NCI-H2107 treated with DMSO at 0.1 percent for 48 hours (cell line): ENCODE data around the gene LTB4R2.

Source experiments
- DNase-seq: peaks from one replicate; lab custom pipeline; 2025; ENCODE audit not compliant: unreplicated experiment; lab: John Stamatoyannopoulos, UW

LTB4R2 gene

DNA sequence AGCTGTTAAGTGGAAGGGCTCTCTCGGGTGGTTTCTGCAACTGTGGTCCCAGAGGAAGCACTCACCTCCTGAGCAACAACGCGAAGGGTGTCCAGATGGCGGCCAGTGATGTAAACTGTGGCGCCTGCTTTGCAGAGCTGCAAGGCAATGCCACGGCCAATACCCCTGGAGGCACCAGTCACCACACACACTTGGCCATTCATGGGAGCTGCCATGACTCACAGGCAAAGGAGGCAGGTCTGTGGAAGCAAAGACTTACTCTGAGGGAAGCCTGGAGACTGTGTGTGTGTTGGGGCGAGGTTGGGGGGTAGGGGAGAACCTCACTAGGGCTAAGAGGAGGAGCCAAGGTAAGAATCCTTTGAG is 11.1 kb upstream of the LTB4R2 start:
- no peak for DNase-seq

- DNase-seq = peak; percentile 83
Observed at GRCh38 chr14:24299255-24300191, 10.4 kb upstream of the LTB4R2 start, which contains the start of the genes DHRS1 and NOP9. DHRS1 (minus strand) TSS chr14:24299780; CDS start chr14:24299106, 674 bp downstream. NOP9 (plus strand) TSS chr14:24299850; CDS start chr14:24299955, 105 bp downstream.

DNA sequence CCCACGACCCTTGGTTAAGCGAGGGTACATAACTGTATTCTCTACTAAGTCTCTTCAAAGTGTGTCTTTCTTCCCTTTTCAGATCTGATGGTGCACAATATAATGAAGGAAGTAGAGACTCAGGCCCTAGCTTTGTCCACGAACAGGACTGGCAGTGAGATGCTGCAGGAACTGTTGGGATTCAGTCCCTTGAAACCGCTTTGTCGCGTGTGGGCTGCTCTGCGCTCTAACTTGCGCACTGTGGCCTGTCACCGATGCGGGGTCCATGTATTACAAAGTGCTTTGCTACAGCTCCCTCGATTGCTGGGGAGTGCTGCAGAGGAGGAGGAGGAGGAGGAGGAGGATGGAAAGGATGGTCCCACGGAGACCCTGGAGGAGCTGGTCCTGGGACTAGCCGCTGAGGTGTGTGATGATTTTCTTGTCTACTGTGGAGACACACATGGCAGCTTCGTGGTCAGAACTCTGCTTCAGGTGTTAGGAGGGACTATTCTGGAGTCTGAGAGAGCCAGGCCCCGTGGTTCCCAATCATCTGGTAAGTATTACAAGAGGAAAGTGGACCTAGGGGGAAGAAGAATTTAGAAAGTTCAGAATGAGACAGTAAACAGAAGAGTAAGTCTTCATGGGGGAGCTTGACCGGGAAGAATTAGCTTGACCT is 9.5 kb upstream of the LTB4R2 start:
- no peak for DNase-seq

DNA sequence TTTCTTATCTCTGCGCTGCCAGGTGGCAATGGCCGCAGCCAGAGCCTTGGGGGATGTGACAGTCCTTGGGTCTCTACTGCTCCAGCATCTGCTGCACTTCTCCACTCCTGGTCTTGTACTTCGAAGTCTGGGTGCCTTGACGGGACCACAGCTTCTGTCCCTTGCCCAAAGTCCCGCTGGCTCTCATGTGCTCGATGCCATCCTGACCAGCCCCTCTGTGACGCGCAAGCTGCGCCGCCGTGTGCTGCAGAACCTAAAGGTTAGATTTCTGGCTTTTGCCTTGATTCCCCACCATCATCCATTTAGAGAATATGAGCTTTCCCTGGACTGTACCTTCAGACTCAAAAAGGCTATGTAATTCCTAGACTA is 5.9 kb upstream of the LTB4R2 start:
- no peak for DNase-seq

DNA sequence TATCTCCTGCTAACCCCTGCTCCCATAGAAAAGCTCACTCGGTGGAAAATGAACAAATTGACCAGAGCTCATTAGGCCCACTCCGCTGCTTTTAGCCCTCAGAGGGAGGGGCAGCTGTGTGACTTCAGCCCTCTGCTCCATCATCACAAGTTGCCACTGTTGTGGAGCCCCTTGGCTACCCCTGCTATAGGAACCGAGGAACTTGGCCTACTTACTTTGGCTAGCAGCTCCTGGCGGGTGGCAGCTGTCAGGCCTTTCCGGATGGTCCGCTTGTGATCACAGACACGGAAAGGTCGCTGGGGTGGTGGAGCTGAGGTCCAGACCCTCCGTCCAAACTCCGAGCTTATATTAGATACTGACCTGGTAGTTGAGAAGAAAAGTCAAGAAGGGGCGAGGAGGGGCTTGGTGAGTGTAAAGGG is 2.8 kb upstream of the LTB4R2 start:
- DNase-seq = no peak

DNA sequence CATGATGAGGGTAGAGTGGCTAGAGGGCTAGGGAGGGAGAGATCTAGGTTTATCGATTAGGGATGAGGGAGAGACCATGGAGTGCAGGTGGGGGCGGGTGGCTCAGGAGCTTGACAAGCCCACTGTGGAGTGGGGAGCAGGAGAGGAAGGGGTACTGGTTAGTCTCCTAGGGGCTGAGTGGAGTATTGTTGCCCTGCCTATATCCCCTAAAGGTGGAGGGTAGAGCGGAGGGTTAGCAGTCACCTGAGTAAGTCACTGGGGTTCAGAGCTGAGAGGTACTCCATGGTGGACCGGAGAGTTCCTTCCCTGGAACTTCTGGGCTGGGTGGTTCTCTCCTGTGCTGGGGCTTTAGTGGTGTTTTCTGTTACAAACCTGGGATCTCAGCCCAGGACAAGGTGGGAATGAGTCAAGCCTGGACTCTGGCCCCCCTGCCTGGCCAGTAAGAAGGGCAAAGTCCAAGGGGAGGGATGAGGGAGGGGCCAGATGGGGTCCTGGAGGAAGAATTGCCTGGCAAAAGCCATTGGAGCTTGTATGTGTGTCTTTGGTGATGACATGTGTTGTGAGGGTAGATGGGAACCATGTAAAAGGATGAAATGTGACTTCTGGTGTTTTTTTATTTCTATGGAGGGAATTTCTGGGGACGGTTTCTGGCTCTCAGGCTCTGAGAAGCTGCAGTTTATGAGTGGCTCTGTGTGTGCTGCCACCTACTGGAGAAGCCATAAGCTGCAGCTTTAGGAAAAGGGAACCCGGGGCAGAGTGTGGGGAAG is 2.2 kb upstream of the LTB4R2 start, which contains the start of gene CIDEB:
CIDEB (minus strand) TSS at position 403 of the 767 bp plus-strand sequence; CDS start at position 284, 119 bp downstream.
- DNase-seq = peak; percentile 25

DNA sequence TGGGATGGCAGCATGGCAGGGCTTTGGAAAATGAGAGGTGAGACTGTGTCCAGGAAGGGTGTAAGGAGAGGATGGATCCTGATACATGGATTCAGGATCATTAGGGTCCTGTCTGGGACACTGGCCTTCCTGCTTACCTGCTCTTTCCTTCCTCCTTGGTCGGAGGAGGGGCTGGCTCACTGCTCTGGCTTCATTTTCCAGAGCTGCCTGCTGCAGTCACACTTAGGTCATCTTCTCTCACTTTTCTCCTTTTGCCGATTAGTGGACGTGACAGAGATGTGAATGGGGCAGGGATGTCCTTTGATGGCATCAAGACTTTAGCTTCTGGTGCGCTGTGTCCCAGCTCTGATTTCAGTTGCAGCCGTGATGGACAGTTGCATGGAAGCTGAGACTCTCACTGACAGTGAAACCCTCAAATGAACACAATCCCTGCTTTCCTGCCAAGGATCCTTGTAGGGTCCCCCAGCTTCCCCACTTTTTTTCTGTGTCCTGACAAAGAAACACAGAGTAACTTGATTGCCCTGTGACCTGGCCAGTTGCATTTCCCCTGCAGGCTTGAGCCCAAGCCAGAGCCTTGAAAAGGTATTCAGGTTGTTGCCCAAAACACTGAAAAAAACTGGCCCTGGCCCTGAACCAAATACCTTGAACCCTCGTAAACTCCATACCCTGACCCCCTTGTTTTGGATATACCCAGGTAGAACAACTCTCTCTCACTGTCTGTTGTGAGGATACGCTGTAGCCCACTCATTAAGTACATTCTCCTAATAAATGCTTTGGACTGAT is 1.4 kb upstream of the LTB4R2 start:
- no peak for DNase-seq

GRCh38 chr14:24310265-24310645 is 315 bp downstream of the LTB4R2 start:
- DNase-seq = no peak

DNA sequence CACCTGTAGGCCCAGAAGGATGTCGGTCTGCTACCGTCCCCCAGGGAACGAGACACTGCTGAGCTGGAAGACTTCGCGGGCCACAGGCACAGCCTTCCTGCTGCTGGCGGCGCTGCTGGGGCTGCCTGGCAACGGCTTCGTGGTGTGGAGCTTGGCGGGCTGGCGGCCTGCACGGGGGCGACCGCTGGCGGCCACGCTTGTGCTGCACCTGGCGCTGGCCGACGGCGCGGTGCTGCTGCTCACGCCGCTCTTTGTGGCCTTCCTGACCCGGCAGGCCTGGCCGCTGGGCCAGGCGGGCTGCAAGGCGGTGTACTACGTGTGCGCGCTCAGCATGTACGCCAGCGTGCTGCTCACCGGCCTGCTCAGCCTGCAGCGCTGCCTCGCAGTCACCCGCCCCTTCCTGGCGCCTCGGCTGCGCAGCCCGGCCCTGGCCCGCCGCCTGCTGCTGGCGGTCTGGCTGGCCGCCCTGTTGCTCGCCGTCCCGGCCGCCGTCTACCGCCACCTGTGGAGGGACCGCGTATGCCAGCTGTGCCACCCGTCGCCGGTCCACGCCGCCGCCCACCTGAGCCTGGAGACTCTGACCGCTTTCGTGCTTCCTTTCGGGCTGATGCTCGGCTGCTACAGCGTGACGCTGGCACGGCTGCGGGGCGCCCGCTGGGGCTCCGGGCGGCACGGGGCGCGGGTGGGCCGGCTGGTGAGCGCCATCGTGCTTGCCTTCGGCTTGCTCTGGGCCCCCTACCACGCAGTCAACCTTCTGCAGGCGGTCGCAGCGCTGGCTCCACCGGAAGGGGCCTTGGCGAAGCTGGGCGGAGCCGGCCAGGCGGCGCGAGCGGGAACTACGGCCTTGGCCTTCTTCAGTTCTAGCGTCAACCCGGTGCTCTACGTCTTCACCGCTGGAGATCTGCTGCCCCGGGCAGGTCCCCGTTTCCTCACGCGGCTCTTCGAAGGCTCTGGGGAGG is 985 bp downstream of the LTB4R2 start, which contains the start of gene LTB4R:
LTB4R (plus strand) TSS at position 857 of the 959 bp plus-strand sequence. CDS start 4,150 bp downstream, outside the sequence.
- DNase-seq = peak; percentile 76

- DNase-seq = no peak
Observed at GRCh38 chr14:24311837-24312615, 2.1 kb downstream of the LTB4R2 start.

DNA sequence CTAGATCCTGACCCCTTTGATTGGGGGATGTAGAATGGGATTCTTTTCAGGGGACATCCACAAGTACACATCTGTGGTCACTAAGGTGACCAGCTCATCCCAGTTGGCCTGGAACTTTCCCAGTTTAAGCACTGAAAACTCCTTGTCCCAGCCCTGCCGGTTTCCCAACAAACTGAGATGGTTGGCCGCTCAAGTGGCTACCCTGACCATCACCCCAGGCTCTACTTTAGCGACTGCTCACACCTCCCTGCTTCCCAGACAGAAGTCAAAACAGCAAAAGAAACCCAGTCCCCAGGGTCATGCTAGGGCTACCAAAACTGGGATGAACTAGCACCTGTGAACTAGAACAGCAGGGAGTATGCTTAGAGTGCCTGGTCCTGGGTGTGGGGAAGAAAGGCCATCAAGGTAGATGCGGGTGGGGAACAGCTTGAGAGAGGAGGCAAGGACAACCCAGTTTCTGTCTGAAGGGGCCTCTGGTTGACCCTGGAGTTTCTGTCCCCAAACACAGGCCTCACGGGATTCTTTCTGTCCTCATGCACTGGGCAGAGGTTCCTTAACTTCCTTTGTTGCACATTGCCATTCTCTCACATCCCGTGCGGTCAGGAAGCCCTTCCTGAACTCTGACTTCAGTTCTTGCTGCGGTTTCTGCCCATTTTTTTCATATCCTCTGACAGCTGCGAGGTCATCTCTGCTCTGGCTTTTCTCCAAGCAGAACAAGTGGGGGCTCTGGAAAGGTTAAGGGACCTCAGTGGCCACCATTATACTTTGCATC is 3.0 kb downstream of the LTB4R2 start:
- no peak for DNase-seq

DNA sequence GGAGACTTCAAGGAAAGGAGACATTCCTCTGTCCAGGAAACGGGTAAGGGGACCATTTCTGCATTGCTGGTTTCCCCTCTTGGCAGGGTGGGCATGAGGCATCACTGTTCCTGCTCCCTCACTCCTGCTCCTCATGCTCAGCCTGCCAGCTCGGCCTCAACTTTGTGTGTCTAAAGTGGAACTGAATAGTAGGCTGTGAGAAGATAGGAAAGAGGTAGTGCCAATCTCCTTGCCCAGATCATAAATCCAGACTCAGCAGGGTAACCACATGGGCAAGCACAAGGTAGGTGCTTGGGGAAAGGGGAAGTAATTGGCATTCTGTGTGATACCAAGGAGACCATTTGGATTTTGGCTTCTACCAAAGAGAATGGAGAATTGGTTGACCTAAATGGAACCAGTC is 4.0 kb downstream of the LTB4R2 start:
- DNase-seq = no peak

DNA sequence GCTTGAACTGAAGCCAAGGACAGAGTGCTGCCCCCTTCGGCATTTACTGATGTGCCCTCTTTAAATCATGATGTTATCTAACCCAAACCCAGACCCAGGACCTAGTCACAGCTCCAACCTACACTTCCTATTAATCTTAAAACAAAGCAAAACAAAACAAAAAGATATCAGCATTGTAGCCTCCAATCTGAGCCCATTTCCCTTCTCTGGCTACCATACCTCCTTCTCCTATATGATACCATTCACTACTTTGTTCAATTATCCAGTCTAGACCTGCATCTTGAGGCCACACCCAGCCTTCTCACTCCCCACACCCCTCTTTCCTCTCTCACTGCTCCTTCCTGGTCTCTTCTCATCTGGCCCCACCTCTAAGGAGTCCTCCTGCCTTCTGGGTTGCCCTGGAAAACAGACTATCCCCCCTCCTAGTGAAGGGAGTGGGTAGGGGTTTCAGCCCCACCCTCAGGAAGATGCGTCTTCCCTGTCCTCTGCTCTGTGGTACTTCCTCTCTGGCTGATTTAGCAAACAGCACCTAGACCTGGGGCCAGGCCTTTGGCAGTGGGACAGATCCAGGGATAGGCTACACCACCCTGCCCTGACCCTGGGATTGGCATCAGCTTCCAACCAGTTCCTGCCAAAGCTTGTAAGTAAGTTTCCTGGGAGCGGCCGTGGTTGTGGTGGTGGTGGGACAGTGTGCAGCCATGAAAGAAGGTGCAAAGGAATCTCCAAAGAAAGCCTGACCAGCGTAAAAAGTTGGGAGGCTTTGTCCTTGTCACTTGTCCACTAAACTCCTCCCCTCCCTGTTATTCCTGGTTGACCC is 4.6 kb downstream of the LTB4R2 start:
- DNase-seq = no peak

DNA sequence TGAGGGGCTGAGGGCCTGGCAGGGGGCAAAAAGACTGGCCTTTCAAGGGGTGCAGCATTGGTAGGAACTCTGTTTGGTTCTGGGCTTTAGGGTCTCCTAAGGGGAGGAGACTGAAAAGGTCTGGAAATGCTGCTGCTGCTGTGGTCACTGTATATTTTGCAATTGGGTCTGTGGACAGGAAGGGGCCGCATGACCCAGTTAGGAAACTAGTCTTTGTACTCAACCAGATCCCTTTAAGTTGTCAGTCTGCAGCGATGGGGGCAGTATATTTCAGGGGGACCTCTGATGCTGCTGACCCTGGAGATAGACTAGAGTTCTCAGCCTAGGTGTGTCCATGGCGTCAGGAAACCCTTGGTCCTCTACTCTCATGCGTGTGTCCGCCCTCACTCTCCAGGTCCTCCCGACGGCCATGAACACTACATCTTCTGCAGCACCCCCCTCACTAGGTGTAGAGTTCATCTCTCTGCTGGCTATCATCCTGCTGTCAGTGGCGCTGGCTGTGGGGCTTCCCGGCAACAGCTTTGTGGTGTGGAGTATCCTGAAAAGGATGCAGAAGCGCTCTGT is 5.4 kb downstream of the LTB4R2 start:
- DNase-seq = no peak

DNA sequence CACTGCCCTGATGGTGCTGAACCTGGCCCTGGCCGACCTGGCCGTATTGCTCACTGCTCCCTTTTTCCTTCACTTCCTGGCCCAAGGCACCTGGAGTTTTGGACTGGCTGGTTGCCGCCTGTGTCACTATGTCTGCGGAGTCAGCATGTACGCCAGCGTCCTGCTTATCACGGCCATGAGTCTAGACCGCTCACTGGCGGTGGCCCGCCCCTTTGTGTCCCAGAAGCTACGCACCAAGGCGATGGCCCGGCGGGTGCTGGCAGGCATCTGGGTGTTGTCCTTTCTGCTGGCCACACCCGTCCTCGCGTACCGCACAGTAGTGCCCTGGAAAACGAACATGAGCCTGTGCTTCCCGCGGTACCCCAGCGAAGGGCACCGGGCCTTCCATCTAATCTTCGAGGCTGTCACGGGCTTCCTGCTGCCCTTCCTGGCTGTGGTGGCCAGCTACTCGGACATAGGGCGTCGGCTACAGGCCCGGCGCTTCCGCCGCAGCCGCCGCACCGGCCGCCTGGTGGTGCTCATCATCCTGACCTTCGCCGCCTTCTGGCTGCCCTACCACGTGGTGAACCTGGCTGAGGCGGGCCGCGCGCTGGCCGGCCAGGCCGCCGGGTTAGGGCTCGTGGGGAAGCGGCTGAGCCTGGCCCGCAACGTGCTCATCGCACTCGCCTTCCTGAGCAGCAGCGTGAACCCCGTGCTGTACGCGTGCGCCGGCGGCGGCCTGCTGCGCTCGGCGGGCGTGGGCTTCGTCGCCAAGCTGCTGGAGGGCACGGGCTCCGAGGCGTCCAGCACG is 6.1 kb downstream of the LTB4R2 start:
- no peak for DNase-seq

GRCh38 chr14:24316597-24316950 is 6.6 kb downstream of the LTB4R2 start:
- no peak for DNase-seq
